NB4 (cell line): ENCODE measurements around the gene FBN1.

ENCODE experiments used
- CTCF ChIP-seq: IDR thresholded peaks from one replicate; pipeline ENCODE4 v1.5.1; 2012; ENCODE audit warnings: low read depth, low read length
- MAX ChIP-seq: IDR thresholded peaks from 2 replicates; pipeline ENCODE4 v1.6.1; 2011; ENCODE audit warnings: low read depth, low read length
- MYC ChIP-seq: IDR thresholded peaks from 2 replicates; pipeline ENCODE4 v1.6.1; 2011; ENCODE audit warnings: low read depth, low read length
- POLR2A ChIP-seq: IDR thresholded peaks from 2 replicates; pipeline ENCODE4 v1.6.1; 2011; ENCODE audit warnings: mild to moderate bottlenecking; ENCODE audit not compliant: insufficient read length; ENCODE audit errors: extremely low read depth

GRCh38 chr15:48411971-48412591 lies 233.4 kb downstream of the FBN1 start:
- TF ChIP-seq MYC (no peak), CTCF (no peak), POLR2A (no peak), MAX (no peak)
